Anterior cingulate cortex (tissue), 58 donors: ENCODE data around the gene CENPO.
A peak's percentile ranks its signal among the peaks of the same experiment; 100 is the strongest.

Source experiments
- DNase-seq, 58 donors: peaks; one replicate each; lab custom pipeline; 2025; lab: John Stamatoyannopoulos, UW

Gene CENPO

DNA sequence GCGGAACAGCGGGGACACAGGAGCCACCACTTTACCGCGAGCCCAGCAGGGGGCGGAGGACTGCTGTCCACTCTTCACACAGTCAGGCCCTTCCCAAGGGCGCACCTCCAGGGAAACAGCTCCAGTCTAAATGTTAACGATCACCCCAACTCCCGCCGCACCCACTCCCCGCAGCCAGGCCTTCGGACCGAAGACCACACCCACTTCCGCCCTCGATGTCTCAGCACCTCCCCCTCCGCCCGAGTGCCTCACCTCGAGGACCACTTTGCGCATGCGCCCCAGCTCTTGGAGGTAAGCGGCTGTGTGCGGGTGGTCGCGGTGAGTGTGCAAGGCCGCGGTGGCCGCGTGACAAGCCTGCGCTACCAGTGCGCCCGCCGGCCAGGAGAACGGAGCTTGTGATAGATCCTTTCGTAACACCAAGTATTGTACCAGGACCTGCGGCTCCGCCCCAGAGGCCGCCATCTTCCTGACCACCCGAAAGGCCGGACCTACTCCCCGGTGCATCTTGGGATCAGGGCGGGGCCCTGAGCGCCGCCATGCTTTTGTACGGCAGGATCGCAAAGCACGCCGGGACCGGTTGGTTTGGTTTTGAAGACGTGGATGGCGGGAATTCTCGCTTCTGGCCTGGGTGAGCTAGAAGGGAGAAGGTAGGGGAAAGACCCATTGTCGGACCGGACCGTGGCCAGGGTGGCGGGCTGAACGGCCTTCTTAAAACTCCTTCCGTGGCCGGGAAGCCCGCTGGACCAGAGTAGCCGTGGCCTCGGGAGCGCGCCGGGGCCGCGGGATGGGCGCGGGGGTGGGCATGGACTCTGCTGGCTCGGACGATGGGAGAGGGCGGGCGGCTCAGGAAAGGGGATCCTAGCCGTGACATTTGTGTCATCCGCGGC is at the start of gene CENPO, which contains the start of gene PTRHD1:
Gene CENPO, plus strand, starts transcription at position 552 of the 887 bp plus-strand sequence. CDS start 495 bp downstream, outside the sequence.
Gene PTRHD1, minus strand, starts transcription at position 518 of the 887 bp plus-strand sequence. Its CDS starts 14 bp downstream, at position 504.
- peak; percentile 62 to 100 (median 96) for DNase-seq

DNA sequence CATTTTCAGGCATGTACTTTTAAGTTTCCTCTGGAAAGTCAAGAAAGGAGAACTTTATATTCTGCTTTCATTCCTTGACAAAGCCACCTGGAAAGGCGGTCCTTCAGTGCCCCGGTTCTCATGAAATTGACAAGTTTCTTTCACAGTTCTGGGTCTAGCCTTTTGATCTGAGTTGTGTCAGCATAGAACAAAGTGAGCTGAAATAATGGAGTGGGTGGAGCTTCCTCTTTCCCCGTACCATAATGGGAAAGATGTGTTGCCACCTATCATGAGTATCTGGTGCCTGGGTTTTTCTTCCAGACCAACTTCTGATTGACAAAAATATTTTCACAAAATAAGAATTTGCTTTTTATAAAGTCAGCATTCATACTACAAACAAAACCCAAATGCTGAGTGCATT is 49.3 kb upstream of the CENPO start:
- no peak for DNase-seq

- DNase-seq = no peak
Measured at GRCh38 chr2:24744356-24744755, 48.9 kb upstream of the CENPO start.

GRCh38 chr2:24745825-24746224 is 47.4 kb upstream of the CENPO start:
- DNase-seq = no peak

DNA sequence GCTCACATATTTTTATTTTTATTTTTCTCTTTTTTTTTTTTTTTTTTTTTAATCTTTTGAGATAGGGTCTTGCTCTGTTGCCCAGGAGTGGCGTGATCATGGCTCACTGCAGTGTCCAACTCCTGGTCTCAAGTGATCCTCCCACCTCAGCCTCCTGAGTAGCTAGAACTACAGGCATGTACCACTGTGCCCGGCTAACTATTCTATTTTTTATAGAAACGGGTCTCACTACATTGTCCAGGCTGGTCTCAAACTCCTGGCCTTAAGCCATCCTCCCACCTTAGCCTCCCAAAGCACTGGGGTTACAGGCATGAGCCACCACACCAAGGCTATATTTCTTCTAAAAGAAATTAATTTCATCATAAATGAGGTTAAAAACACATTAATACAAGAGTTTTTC is 45.9 kb upstream of the CENPO start:
- no peak for DNase-seq

GRCh38 chr2:24749069-24749691 is 44.0 kb upstream of the CENPO start:
- DNase-seq = no peak

- no peak for DNase-seq
Measured at GRCh38 chr2:24754985-24755705, 38.1 kb upstream of the CENPO start.

- no peak for DNase-seq
Measured at GRCh38 chr2:24756789-24757188, 36.4 kb upstream of the CENPO start.

DNA sequence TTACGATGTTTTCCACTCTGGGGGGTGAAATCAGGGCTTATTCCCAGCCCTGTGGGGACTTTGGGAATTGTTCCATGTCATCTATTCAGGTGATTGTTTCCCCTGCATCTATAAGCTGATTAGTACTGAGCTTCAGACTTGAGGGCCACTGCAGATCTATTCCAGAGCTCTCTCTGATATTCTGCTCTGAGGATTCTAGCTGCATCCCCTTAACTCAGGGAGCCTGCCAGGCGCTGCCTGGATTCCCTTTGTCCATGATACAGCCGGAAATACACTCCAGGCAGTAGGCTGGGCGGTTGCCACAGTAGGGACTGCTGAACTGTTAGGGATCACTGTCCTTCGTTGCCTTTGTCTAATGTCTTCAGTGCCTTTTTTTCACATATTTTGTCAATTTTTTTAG is 31.4 kb upstream of the CENPO start:
- DNase-seq = peak in 4 of 58 donors; percentile 1 to 6 (median 4)

DNA sequence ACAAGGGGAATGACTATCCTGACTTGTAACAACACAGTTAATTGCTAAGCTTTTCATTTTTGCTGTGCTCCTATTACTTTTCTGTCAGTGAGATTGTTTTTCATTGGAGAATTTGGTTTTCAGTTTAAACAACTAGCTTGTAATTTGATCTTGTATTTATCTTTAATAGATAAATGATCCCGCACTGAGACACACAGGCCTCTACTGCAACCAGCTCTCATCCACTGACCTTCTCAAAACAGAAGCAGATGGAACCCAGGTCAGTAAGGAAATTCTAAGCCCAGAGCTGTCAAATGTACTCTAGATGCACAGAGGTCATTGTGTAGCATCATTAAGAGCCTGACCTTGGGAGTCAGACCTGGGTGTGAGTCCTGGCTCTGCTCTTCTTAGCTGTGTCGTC is 30.7 kb upstream of the CENPO start:
- DNase-seq = no peak

GRCh38 chr2:24763843-24764242 is 29.4 kb upstream of the CENPO start:
- DNase-seq = no peak

DNA sequence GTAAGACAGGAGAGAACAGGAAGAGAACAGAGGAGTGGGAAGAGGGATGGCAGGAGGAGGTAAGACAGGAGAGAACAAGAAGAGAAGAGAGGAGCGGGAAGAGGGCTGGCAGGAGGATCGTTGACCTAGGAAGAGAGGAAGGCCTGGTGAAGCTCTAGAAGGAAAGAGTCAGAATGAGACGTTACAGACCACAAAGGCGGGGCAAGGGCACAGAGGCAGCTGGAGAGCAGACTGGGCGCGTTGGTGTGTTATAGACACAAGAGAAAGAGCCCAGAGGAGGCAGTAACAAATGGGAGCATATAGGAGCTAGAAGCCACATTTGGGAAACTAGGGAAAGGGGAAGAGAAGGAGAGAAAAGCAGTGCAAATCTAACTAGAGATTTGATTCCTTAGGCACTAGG is 26.6 kb upstream of the CENPO start:
- no peak for DNase-seq

- no peak for DNase-seq
Measured at GRCh38 chr2:24768013-24768412, 25.2 kb upstream of the CENPO start.

- no peak for DNase-seq
Measured at GRCh38 chr2:24768601-24769000, 24.6 kb upstream of the CENPO start.

DNA sequence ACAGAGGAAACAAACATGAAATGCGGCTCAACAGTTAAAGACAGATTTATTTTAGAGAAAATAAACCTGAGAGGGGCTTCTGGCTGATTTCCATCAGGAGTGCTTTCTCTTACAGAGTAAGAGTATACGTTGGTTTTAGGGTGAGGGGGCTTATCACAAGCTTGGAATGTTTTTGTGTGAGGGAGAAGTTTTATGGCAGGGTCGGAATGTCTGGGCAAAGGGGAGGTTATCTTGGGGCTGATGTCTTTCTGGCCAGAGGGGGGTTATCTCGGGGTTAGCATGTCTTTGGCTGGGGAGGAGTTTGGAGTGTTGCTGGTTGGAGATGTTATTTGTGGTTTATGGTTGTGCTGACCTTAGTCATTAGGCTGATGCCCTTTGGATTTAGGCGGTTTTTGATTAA is 22.2 kb upstream of the CENPO start:
- DNase-seq = no peak

GRCh38 chr2:24771764-24772586 is 21.2 kb upstream of the CENPO start:
- DNase-seq = no peak

DNA sequence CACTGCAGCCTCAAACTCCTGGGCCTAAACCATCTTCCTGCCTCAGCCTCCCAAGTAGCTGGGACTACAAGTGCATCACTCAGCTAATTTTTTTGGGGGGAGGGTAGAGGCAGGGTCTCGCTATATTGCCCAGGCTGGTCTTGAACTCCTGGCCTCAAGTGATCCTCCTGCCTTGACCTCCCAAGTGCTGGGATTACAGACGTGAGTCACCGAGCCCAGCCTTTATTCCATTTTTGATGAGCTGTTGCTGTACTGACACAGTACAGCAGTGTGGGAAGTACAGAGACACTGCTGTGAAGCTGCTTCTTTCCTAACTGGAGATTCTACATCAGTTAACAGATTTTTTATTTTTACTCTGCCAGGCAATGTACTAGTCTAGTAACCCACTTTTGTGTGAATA is 18.9 kb upstream of the CENPO start:
- DNase-seq = no peak

GRCh38 chr2:24779116-24779515 is 14.1 kb upstream of the CENPO start:
- DNase-seq = no peak

- DNase-seq = no peak
Measured at GRCh38 chr2:24783641-24784040, 9.6 kb upstream of the CENPO start.

- DNase-seq = no peak
Measured at GRCh38 chr2:24785671-24786321, 7.4 kb upstream of the CENPO start.
